ENCODE results near the gene NHP2. TPM values are rescaled to one million over a fixed set of nuclear protein-coding genes. Genes with fewer than 3 reads are reported as not detected.
A peak's percentile ranks its signal among the peaks of the same experiment; 100 is the strongest.
"Not testable (repeated sequence)": the region's sequence is repeated elsewhere in the genome, so short reads cannot be mapped to it uniquely, and the experiment has no call there.

The NHP2 gene
- total RNA-seq, 4 donors from 2014 or later, result 288 to 408 (median 358) TPM

DNA sequence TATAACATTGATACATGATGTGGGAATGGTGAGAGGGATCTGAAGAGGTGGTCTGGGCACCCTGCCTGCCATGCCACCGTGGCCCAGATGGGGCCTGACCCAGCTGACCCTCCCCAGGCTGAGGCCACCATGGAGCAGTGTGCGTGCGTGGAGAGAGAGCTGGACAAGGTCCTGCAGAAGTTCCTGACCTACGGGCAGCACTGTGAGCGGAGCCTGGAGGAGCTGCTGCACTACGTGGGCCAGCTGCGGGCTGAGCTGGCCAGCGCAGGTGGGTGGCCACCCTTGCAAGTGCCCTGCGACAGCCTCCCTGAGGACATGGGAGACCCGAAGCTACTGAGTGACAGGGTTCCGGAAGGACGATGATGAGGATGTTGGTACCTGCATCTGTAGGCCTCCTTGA is 15.7 kb downstream of the NHP2 start:
- intact Hi-C loops (cut with DNase I), result no loop called here
- Histone ChIP-seq H3K27me3 (no peaks in the 10 kb centered on the region), H3K4me3 (no peak overlapping the region), H3K4me1 (peaks cover 0 to 28% (median 0%) of the 10 kb centered on the region in 3 donors), H3K36me3 (peaks cover 8 to 99% (median 9%) of the 10 kb centered on the region in 3 donors), H3K27ac (no peak overlapping the region), H3K9me3 (no peaks in the 10 kb centered on the region)
- DNase-seq, result no peak
- WGBS, 2 donors, result 92 to 94% methylated on average over 8 to 12 of the region's 12 CpGs
- TF ChIP-seq POLR2A (IDR thresholded peaks at IDR 0.05), result no peak
- TF ChIP-seq, protein P1, sequence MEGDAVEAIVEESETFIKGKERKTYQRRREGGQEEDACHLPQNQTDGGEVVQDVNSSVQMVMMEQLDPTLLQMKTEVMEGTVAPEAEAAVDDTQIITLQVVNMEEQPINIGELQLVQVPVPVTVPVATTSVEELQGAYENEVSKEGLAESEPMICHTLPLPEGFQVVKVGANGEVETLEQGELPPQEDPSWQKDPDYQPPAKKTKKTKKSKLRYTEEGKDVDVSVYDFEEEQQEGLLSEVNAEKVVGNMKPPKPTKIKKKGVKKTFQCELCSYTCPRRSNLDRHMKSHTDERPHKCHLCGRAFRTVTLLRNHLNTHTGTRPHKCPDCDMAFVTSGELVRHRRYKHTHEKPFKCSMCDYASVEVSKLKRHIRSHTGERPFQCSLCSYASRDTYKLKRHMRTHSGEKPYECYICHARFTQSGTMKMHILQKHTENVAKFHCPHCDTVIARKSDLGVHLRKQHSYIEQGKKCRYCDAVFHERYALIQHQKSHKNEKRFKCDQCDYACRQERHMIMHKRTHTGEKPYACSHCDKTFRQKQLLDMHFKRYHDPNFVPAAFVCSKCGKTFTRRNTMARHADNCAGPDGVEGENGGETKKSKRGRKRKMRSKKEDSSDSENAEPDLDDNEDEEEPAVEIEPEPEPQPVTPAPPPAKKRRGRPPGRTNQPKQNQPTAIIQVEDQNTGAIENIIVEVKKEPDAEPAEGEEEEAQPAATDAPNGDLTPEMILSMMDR (IDR thresholded peaks at IDR 0.05), result no peak

DNA sequence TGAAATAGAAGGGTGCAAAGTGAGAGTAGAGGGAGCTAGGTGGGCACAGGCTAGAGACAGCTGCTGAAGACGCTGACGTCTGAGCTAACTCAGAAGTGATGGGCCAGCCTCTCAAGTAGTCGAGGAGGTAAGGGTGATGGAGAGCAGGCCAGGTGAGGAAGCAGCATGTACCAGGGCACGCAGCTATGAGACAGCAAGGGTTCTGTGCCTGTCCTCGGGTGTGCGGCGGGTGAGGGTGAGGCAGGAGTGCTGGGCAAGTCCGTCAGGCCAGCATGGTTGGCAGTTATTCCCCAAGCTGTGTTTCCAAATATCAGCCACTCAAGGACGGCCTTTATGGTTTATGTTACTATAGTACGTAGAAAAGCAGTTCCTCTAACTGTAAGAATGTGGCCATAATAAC is 16.7 kb downstream of the NHP2 start:
- DNase-seq, result no peak
- TF ChIP-seq, protein P1 (IDR thresholded peaks at IDR 0.05), result no peak
- peaks cover 4 to 25% (median 4%) of the 10 kb centered on the region in 3 donors for H3K4me1 ChIP-seq
- 74 to 78% methylated on average over 10 of the region's 10 CpGs for WGBS, 2 donors
- no peaks in the 10 kb centered on the region for H3K9me3 ChIP-seq
- no peaks in the 10 kb centered on the region for H3K27me3 ChIP-seq
- no peak overlapping the region for H3K27ac ChIP-seq
- peaks cover 0 to 89% (median under 1%) of the 10 kb centered on the region in 3 donors for H3K36me3 ChIP-seq
- H3K4me3 ChIP-seq, result no peak overlapping the region
- intact Hi-C loops (cut with DNase I), result no loop called here

DNA sequence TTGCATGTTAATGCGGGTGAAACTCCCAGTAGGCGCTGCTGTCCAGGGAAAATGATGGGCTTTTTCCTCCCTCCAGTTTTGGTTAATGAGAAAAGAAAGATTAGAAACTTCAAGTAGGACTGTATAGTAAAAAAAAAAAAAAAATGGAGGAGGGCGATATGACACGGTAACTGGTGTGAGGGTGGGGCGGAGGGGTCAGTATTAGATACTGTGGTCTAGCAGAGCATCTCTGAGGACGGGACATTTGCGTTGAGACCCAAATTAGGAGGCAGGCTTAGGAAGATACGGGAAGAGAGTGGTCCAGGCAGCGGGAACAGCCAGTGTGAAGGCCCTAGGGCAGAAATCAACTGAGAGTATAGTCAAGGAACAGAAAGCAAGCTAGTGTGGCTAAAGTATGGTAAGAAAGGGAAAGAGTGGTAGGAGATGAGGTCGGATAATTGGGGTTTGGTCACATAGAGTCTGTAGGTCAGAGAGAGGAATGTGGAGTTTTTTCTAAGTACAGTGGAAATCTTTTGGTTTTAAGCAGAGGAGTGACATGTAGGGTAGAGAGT is 22.2 kb downstream of the NHP2 start:
- no peak for DNase-seq
- intact Hi-C loops (cut with DNase I), result no loop called here
- Histone ChIP-seq H3K9me3 (no peaks in the 10 kb centered on the region), H3K36me3 (peaks cover 0 to 35% (median 0%) of the 10 kb centered on the region in 3 donors), H3K4me3 (peak overlapping the region; percentile 69 to 96 (median 91)), H3K27ac (peak overlapping the region; percentile 93 to 98 (median 97)), H3K4me1 (peaks cover 4 to 53% (median 20%) of the 10 kb centered on the region in 3 donors), H3K27me3 (no peaks in the 10 kb centered on the region)
- TF ChIP-seq, protein P1 (IDR thresholded peaks at IDR 0.05), result no peak
- TF ChIP-seq POLR2A (IDR thresholded peaks at IDR 0.05), result no peak
- 17 to 23% methylated on average over 9 to 10 of the region's 10 CpGs for WGBS, 2 donors

DNA sequence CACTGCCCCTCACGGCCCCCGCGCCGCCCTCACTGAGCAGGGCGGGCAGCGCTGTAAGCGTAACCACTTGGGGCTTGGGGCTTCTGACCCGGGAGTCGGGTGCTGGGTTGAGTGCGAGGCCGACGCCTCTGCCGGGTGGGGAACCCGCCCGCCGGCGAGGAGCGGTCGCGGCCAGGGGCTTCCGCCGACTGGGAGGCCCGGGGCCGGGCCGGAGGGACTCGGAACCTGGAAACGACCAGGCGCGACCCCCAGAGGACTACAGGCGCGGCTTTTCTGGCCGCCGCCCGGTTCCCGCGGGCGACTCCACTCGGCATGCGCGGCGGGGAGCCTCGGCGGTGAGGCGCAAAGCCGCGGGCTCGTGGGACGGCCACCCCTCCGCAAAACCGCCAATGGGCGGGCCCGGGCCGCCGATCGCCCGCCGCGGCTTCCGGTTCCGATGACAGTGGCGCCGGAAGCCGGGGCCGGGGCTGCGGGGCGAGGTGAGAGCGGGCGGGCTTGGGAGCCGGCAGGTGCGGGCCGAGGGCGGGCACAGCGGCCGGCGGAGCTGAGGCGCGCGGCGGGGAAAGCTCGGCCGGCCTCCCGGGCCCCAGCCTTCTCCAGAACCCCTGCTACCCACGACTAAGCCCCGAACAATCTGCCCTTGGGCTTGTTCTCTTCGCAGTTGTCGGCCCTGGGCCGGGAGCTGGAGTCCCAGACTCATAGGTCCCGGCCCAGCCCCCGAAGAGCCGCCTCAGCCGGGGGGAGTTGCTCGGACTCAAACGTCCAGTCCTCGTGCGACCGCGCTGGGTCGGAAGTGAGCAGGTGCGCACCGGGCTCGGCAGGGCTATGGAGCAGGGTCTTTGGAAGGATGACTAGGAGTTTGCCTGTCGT is 22.9 kb downstream of the NHP2 start, which contains the start of gene RMND5B:
TSS of gene RMND5B (plus strand) at position 439 of the 870 bp plus-strand sequence. CDS start 7,106 bp downstream, outside the sequence.
- WGBS, 2 donors, result 0% methylated on average over 11 to 14 of the region's 102 CpGs

DNA sequence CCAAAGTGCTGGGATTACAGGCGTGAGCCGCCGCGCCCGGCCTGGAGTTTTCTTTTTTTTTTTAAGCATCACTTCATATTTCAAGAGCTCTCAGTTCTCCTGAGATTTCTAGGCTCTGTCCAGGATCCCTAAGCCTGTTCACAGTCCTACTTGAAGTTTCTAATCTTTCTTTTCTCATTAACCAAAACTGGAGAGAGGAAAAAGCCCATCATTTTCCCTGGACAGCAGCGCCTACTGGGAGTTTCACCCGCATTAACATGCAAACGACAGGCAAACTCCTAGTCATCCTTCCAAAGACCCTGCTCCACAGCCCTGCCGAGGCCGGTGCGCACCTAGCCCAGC is 23.5 kb downstream of the NHP2 start:
- H3K36me3 ChIP-seq, result peaks cover 0 to 22% (median 0%) of the 10 kb centered on the region in 3 donors
- intact Hi-C loops (cut with DNase I); DNase-seq; H3K27me3 ChIP-seq; H3K9me3 ChIP-seq: not testable (repeated sequence)
- WGBS, 2 donors, result 8 to 22% methylated on average over 8 to 11 of the region's 11 CpGs
- H3K4me1 ChIP-seq, result peaks cover 8 to 66% (median 22%) of the 10 kb centered on the region in 3 donors
- H3K27ac ChIP-seq, result peak overlapping the region; percentile 93 to 98 (median 97)
- H3K4me3 ChIP-seq, result peak overlapping the region; percentile 69 to 96 (median 91)

More for the DNA sequence above, 22.9 kb downstream of the NHP2 start, which contains the start of gene RMND5B:
- Histone ChIP-seq H3K27me3 (no peaks in the 10 kb centered on the region), H3K27ac (peak within 1 kb of the TSS; percentile 93 to 98 (median 97)), H3K9me3 (no peaks in the 10 kb centered on the region), H3K4me3 (peak within 1 kb of the TSS; percentile 69 to 96 (median 91)), H3K4me1 (peaks cover 4 to 60% (median 20%) of the 10 kb centered on the region in 3 donors), H3K36me3 (peaks cover 0 to 28% (median 0%) of the 10 kb centered on the region in 3 donors)
- intact Hi-C loops (cut with DNase I), result no loop called here
- TF ChIP-seq, protein P1 (IDR thresholded peaks at IDR 0.05), result no peak
- peak in 3 of 4 donors; percentile 75 to 87 (median 84) for TF ChIP-seq POLR2A (IDR thresholded peaks at IDR 0.05)
- no peak for DNase-seq

Measured in esophagus squamous epithelium (tissue), 5 donors.